Calu3 (cell line): ENCODE data around the gene RSRC1. TPM values are rescaled to one million over a fixed set of nuclear protein-coding genes. Genes with fewer than 3 reads are reported as not detected.

ENCODE experiments used
- BruUV-seq: library from RNA; stranded (reverse); fragments of 400-500 nt; replicated peaks from 2 replicates; lab custom pipeline; 2021; lab: Mats Ljungman, UMichigan
- CTCF ChIA-PET: fragments of 300-600 bp; sonication (Branson Sonifier 250); formaldehyde crosslinking; loops from one replicate; lab custom pipeline; 2022; ENCODE audit warnings: antibody characterized with exemption; lab: Charles Lee
- DNase-seq: peaks from one replicate; pipeline ENCODE4 v3.0.0; 2022
- H3K27ac Mint-ChIP-seq: one replicate; pipeline ENCODE4 v1.8.0; 2022; ENCODE audit warnings: mixed read lengths; ENCODE audit not compliant: unreplicated experiment
- H3K27me3 Mint-ChIP-seq: one replicate; pipeline ENCODE4 v1.8.0; 2022; ENCODE audit warnings: mixed read lengths; ENCODE audit not compliant: unreplicated experiment
- H3K36me3 Mint-ChIP-seq: one replicate; pipeline ENCODE4 v1.8.0; 2022; ENCODE audit warnings: mild to moderate bottlenecking, moderate library complexity, mixed read lengths; ENCODE audit not compliant: insufficient read depth, unreplicated experiment
- H3K4me1 Mint-ChIP-seq: one replicate; pipeline ENCODE4 v1.8.0; 2022; ENCODE audit warnings: mild to moderate bottlenecking, low read depth, mixed read lengths; ENCODE audit not compliant: unreplicated experiment
- H3K4me3 Mint-ChIP-seq: one replicate; pipeline ENCODE4 v1.8.0; 2022; ENCODE audit warnings: mild to moderate bottlenecking, low read depth, moderate library complexity, mixed read lengths; ENCODE audit not compliant: unreplicated experiment
- H3K9me3 Mint-ChIP-seq: one replicate; pipeline ENCODE4 v1.8.0; 2022; ENCODE audit warnings: low read depth, mixed read lengths; ENCODE audit not compliant: unreplicated experiment
- CTCF ChIP-seq: fragments of 200-600 bp; IDR thresholded peaks from one replicate; pipeline ENCODE4 v1.8.0; 2022; ENCODE audit warnings: antibody characterized with exemption; ENCODE audit not compliant: unreplicated experiment
- intact Hi-C: fragments of 100-400 bp; cut with micrococcal nuclease; formaldehyde crosslinking; loops from one replicate; pipeline ENCODE4 v1.10.0; 2022; ENCODE audit not compliant: unreplicated experiment
- total RNA-seq: library from RNA; stranded (reverse); gene quantifications from 2 replicates; pipeline ENCODE4 v1.2.3, GENCODE V29; 2022

RSRC1 gene
- total RNA-seq, 1 experiment from 2014 or later: 81.3 TPM

GRCh38 chr3:158381262-158381868 is 271.5 kb downstream of the RSRC1 start:
- no peaks in the 10 kb centered on the region for H3K27me3 Mint-ChIP-seq
- no peak for DNase-seq
- H3K36me3 Mint-ChIP-seq: no peaks in the 10 kb centered on the region
- H3K27ac Mint-ChIP-seq: no peak overlapping the region
- TF ChIP-seq CTCF: no peak
- no peaks in the 10 kb centered on the region for H3K4me1 Mint-ChIP-seq
- no peak overlapping the region for H3K4me3 Mint-ChIP-seq
- CTCF ChIA-PET: interaction anchor here (0.6 kb wide), 1 partner anchor 787 kb away, joined by 3 read pairs; no protein-coding TSS in a partner anchor
- no peaks in the 10 kb centered on the region for H3K9me3 Mint-ChIP-seq
- BruUV-seq: no TSS peak
- intact Hi-C loops: no loop called here

- no TSS peak for BruUV-seq
- no peaks in the 10 kb centered on the region for H3K9me3 Mint-ChIP-seq
- intact Hi-C loops: no loop called here
- no peak overlapping the region for H3K4me3 Mint-ChIP-seq
- H3K27me3 Mint-ChIP-seq: no peaks in the 10 kb centered on the region
- TF ChIP-seq CTCF: no peak
- H3K4me1 Mint-ChIP-seq: no peaks in the 10 kb centered on the region
- CTCF ChIA-PET: no interaction called here
- no peak overlapping the region for H3K27ac Mint-ChIP-seq
- no peaks in the 10 kb centered on the region for H3K36me3 Mint-ChIP-seq
- DNase-seq: no peak
Measured at GRCh38 chr3:158382479-158382878, 272.6 kb downstream of the RSRC1 start.

- Mint-ChIP-seq H3K4me3 (no peak overlapping the region), H3K27ac (no peak overlapping the region), H3K27me3 (no peaks in the 10 kb centered on the region), H3K9me3 (no peaks in the 10 kb centered on the region), H3K36me3 (no peaks in the 10 kb centered on the region), H3K4me1 (no peaks in the 10 kb centered on the region)
- CTCF ChIA-PET: no interaction called here
- no TSS peak for BruUV-seq
- intact Hi-C loops: no loop called here
- no peak for DNase-seq
- no peak for TF ChIP-seq CTCF
Measured at GRCh38 chr3:158384019-158384418, 274.1 kb downstream of the RSRC1 start.

- Mint-ChIP-seq H3K27ac (no peak overlapping the region), H3K27me3 (no peaks in the 10 kb centered on the region), H3K4me3 (no peak overlapping the region), H3K4me1 (no peaks in the 10 kb centered on the region), H3K9me3 (no peaks in the 10 kb centered on the region), H3K36me3 (no peaks in the 10 kb centered on the region)
- intact Hi-C loops: no loop called here
- no peak for TF ChIP-seq CTCF
- no TSS peak for BruUV-seq
- CTCF ChIA-PET: no interaction called here
- DNase-seq: no peak
Measured at GRCh38 chr3:158395421-158395820, 285.5 kb downstream of the RSRC1 start.
